ENCODE data around the gene EIF2A.
A peak's percentile ranks its signal among the peaks of the same experiment; 100 is the strongest.
"Not testable (repeated sequence)": the region's sequence is repeated elsewhere in the genome, so short reads cannot be mapped to it uniquely, and the experiment has no call there.

Gene EIF2A

DNA sequence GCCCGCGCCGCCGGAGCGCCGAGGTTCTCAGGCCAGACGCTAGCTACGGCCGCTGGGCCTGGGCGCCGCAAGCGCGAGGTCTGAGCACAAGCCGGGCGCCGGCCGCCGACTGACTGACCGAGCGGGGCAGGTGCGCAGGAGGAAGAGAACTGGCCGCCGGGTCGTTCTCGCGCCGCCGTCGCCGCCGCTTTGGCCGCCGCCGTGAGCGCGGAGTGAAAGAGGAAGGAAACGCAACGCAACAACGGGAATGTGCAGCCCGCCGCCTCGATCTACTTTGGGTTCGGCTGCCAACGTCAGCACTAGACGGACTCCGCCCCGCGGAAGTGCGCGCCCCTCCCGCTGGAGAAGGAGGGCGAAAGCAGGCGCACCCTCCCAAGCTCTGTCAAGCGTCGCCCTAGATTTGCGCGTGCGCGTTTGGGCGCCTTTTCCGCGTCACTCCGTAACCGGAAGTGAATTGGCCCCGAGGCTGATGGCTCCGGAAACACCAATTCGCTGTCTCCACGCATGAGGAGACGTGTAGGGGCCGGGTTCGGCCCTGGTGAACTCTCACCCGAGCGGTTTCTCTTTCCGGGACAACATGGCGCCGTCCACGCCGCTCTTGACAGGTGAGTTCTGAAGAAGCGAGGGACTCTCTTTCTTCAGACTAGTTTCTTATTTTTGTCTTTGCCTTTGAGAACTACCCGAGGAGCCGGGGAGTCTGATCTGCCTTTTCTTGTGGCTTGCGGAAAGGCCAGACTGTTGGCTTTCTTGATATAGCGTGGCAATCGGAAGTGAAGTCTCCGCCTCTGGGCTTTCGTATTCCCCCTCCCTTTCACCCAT, at the start of gene EIF2A, which contains the start of gene SERP1:
EIF2A (plus strand) TSS at position 562 of the 819 bp plus-strand sequence; CDS start at position 578, 16 bp downstream.
SERP1 (minus strand) TSS at position 271 of the 819 bp plus-strand sequence. CDS start 361 bp downstream, outside the sequence.
- peak; percentile 95 for DNase-seq

GRCh38 chr3:150497956-150498355, 48.6 kb upstream of the EIF2A start:
- DNase-seq = no peak

DNA sequence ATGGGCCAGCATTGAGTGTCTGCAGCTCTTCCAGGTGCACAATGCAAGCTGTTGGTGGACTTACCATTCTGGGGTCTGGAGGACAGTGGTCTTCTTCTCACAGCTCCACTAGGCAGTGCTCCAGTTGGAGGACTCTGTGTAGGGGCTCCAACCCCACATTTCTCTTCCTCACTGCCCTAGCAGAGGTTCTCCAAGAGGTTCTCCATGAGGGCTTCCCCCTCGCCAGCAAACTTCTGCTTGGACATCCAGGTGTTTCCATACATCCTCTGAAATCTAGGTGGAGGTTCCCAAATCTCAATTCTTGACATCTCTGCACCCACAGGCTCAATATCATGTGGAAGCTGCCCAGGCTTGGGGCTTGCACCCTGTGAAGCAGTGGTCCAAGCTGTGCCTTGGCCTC, 45.6 kb upstream of the EIF2A start:
- not testable (repeated sequence) for DNase-seq

DNA sequence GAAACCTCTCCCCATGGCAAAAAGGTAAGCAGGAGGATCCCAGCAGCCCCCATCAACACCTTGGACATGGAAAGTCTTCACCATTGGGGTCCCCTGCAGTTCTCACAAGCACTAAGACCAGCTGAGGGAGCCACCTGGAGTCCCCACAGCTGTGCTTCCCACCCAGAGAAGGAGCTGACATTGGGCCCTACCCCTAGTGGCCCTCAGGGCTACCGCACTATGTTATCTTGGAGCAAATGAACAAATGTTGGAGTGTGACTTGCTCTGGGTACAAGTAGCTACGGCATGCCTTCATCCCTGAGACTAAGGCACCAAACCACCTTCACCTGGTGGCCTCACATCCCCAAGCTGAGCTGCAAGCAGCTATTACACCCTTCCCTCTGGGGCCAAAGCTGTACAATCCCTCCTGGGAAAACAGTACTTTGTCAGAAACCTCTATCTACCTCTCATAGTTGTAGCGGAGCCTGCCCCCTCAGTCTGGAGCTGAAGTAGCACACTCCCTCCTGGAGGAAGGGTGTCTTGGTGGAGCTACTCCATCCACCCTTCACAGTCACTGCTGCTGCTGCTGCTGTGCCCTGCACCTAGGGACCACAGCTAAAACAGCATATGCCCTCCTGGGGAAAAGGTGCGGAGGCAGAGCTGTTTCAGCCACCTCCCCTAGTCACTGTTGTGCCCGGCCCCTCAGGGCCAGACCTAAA, 43.0 kb upstream of the EIF2A start:
- no peak for DNase-seq

- no peak for DNase-seq
Observed at GRCh38 chr3:150504483-150504882, 42.1 kb upstream of the EIF2A start.

- DNase-seq = no peak
Observed at GRCh38 chr3:150508401-150508800, 38.2 kb upstream of the EIF2A start.

GRCh38 chr3:150509780-150510179, 36.8 kb upstream of the EIF2A start:
- no peak for DNase-seq

DNA sequence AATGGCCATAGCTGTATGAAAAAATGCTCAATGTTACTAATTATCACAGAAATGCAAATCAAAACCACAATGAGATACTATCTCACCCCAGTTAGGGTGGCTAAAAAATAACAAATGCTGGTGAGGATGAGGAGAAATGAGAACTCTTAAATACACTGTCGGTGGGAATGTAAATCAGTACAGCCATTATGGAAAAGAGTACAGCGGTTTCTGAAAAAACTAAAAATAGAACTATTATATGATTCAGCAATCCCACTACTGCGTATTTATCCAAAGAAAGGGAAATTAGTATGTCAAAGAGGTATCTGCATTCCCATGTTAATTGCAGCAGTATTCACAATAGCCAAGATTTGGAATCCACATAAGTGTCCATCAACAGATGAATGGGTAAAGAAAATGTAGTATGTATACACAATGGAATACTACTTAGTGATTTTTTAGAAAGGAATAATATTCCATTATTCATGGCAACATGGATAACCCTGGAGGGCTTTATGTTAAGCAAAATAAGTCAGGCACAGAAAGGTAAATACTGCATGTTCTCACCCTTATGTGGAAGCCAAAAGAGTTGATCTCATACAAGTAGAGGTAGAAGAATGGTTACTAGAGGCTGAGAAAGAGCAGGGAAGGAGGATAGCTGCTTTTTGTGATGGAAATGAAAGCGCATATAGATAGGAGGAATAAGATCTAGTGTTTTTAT, 35.3 kb upstream of the EIF2A start:
- no peak for DNase-seq

- DNase-seq = no peak
Observed at GRCh38 chr3:150515210-150515609, 31.4 kb upstream of the EIF2A start.

DNA sequence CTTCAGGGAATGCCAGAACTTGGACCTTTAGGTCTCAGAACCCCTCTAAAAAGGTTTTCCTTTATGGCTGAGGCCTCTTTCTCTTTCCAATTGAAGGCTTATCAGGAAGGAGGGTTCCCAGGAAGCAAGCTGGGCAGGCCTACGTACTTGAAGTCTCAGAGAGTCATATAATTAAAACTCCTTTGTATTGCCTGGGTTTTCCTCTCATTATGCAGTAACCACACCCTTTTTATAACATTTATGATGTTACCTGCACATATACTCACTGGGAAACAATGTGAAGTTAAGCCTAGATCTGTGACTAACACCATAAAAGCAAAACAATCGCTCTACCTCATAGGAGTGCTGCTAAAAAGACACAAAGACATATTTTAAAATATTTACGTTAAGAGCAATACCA, 27.6 kb upstream of the EIF2A start:
- no peak for DNase-seq

GRCh38 chr3:150520408-150520807, 26.2 kb upstream of the EIF2A start:
- DNase-seq = no peak

- no peak for DNase-seq
Observed at GRCh38 chr3:150521463-150521862, 25.1 kb upstream of the EIF2A start.

DNA sequence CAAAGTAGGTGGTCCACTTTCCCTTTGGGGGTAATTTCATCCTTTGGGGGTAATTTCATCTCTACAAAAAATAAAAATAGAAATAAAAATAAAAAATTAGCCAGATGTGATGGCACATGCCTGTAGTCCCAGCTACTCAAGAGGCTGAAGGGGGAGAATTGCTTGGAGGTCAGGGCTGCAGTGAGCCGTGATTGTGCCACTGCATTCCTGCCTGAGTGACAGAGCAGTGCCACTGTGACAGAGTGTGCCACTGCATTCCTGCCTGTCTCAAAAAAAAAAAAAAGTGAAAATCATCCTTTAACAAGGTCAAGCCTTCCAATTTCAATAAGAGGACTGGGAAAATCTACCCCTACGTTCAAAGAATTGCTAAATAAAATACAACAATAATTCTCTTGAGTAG, 23.0 kb upstream of the EIF2A start:
- no peak for DNase-seq

DNA sequence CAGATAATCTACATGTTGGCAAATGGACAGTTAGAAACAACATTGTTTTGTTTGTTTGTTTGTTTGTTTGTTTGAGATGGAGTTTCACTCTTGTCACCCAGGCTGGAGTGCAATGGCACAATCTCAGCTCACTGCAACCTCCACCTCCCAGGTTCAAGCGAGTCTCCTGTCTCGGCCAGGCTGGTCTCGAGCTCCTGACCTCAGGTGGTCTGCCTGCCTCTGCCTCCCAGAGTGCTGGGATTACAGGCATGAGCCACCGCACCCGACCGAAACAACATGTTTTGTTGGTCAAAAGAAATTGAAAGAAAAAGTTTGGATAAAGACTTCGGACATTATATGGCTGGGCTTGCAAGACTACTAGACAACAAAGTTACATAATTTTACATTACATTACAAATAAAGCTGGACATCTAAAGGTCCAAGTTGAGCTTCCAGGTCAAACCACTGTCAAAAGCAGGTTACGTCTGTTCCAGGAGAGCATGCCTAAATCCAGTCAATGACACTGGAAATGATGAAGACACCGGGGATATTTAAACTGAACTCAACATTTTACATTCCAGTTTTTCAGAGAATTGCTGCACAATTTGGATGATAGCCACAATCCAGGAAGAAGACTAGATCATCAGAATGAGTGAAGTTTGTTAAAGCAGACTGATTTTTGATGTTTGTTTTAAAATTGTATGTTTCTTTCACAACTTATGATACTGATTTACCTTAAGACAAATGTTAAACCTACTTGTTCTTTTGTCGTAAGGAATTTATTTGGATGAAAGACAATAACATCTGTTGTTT, 18.9 kb upstream of the EIF2A start:
- DNase-seq = no peak

DNA sequence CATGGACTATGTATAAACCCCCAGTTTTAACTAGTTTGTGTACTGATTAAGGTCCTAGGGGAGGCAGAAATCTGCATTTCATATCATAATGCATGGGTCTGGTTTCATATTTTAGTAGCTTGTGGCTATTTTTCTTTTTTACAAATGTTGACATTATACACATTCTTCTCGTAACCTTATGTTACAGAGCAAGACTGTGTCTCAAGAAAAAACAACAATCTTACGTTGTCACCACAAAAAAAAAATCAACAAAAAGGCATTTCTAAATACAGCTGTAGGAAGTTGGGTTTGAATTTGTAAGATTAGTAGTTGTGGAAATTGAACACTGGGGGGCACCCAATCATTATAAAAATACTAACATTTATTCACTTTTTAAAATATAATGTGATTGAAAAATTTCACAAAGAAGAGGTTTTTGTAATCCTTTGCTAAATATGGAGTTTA, 18.2 kb upstream of the EIF2A start:
- DNase-seq = no peak

DNA sequence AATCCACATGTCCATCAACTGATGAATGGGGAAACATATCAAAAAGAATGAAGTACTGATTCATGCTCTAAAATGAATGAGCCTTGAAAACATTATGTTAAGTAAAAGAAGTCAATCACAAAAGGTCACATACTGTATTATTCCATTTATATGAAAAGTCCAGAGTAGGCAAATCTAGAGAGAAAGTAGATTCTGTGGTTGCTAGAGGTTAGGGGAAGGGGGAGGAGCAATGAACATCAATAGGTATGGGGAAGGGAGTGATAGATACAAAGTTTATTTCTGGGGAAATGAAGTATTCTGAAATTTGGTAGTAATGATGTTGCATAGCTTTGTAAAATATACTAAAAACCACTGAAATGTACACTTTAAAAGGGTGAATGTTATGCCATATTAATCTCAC, 14.8 kb upstream of the EIF2A start:
- DNase-seq = no peak

DNA sequence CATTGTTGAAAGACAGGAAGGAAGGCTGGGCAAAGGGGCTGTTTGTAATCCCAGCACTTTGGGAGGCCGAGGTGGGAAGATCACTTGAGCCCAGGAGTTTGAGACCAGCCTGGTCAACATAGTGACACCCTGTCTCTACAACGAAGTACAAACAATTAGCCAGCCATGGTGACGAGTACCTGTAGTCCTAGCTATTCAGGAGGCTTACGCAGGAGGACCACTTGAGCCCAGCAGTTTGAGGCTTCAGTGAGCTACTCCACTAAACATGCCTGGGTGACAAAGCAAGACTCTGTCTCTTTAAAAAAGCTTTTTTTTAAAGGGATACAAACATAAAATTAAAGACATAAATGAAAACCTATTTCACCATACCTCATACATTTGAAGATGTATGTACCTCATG, 11.4 kb upstream of the EIF2A start:
- no peak for DNase-seq

DNA sequence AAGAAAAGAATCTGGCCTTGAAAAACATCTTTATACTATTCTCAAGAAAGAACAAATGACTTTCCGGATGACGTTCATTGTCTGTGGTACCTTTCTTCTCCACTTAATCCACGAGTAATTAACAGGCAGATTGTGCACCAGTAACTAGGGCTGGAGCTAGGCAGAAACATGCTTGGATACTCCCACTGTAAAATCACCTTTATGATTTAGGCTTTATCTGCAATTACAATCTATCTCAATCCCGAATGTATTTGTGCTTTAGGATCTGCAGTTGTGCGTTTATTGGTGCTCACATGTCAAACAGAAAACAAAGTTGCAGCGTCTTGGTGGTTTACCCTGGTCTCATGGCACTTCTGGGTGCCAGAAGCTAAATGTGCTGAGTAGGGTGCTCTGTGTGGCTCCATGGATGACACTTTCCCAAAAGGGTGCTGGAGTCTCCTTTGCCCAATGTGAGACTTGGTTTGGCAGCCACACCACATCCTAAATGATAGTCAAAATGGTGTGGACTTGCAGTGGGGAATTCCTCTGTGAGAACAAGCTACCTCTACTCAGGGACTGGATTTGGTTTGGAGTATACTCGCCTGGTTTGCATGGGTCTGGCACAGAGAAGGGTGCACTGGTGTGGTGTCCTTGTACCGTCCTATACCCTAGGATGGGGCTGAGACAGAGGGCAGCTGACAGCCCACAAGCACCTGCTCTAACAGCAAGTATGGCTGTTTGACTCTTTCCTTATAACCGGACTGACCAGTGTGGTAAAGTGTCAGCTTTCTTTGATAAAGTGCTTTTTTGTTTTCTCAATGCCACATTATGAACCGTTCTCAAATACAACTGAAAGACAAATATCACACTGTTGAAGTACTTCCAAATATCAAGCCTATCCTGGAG, 8.0 kb upstream of the EIF2A start:
- DNase-seq = no peak

DNA sequence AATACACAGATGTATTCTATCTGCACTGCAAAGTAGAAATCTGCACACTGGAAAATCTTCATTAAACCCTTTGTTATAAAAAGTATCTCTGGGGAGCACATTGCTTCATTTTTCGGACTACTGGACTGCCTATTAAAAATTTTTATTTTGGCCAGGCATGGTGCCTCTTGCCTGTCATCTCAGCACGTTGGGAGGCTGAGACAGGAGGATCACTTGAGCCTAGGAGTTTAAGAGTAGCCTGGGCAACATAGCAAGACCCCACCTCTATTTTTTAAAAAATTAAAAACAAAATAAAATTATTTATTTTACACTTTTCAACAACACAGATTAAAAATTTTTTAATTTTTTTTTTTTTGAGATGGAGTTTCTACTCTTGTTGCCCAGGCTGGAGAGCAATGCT, 6.3 kb upstream of the EIF2A start:
- DNase-seq = no peak

DNA sequence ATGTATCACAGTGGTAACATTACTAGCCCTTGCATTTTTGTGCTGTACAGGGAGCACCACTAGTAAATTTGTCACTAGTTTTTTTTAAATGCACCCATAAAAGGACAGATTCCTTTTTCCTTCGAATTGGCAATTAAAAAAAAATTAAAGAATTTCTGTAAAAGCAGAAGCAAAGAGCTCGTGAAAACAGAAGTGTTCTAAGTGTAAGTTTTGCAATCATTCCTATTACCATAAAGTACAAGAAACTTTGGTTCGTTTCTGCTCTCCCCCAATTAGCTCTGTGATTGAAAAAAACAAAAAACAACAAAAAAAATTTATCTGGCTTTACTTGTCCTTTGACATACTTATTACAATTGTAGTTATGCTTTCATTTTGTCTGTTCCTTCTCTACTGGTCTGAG, 5.6 kb upstream of the EIF2A start:
- no peak for DNase-seq

GRCh38 chr3:150543128-150543527, 3.5 kb upstream of the EIF2A start:
- no peak for DNase-seq

- no peak for DNase-seq
Observed at GRCh38 chr3:150543531-150543930, 3.1 kb upstream of the EIF2A start.
